IPS DF 6.9 (cell line): ENCODE data around the gene TASP1.

Experiments used
- DNase-seq: peaks from one replicate; pipeline ENCODE4 v3.0.0-alpha.2; 2013; ENCODE audit warnings: low read depth, low spot score
- H3K27ac ChIP-seq: one replicate; pipeline ENCODE4 v1.5.1; 2013; ENCODE audit warnings: low read length, control low read depth
- H3K27me3 ChIP-seq: 2 replicates; pipeline ENCODE4 v1.6.1; 2013; ENCODE audit warnings: mild to moderate bottlenecking, low read length; ENCODE audit not compliant: control insufficient read depth, insufficient read depth
- H3K36me3 ChIP-seq: 2 replicates; pipeline ENCODE4 v1.6.1; 2013; ENCODE audit warnings: low read length; ENCODE audit not compliant: control insufficient read depth, insufficient read depth
- H3K4me1 ChIP-seq: 2 replicates; pipeline ENCODE4 v1.6.1; 2013; ENCODE audit warnings: low read length; ENCODE audit not compliant: control insufficient read depth, insufficient read depth
- H3K4me3 ChIP-seq: 2 replicates; pipeline ENCODE4 v1.5.1; 2013; ENCODE audit warnings: mild to moderate bottlenecking, low read length
- H3K9me3 ChIP-seq: 2 replicates; pipeline ENCODE4 v1.6.1; 2013; ENCODE audit warnings: low read length, inconsistent platforms; ENCODE audit not compliant: control insufficient read depth, insufficient read depth
- whole genome bisulfite sequencing: extraction: QIAGEN DNeasy Blood & Tissue Kit; methylation state at CpG from one replicate; pipeline ENCODE4 v1.1.7; 2013; ENCODE audit warnings: mixed read lengths, missing lambda C conversion rate; ENCODE audit not compliant: insufficient read length, insufficient coverage; 5-methylcytosine and 5-hydroxymethylcytosine counted together

Gene TASP1

DNA sequence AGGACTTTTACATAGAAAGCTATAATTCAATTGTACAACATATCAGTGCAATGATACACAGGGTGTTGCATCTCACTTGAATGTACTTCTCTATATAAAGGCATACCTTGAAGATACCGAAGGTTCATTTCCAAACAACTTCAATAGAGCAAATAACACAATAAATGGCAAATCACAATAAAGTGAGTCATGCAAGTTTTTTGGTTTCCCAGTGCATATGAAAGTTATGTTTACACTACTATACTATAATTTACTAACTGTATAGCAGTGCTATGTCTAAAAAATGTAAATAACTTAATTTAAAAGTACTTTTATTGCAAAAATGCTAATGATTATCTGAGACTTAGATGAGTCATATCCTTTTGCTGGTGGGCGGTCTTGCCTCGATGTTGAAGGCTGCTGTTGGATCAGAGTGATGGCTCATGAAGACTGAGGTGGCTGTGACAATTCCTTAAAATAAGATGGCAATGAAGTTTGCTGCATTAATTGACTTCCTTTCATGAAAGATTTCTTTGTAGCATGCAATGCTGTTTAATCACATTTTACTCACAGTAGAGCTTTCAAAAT lies 188.8 kb downstream of the TASP1 start:
- no peak for DNase-seq
- Histone ChIP-seq H3K36me3 (no peaks in the 10 kb centered on the region), H3K4me1 (no peaks in the 10 kb centered on the region), H3K27ac (no peak overlapping the region), H3K9me3 (no peaks in the 10 kb centered on the region; the same call in 1 of the 2 replicates), H3K4me3 (no peak overlapping the region), H3K27me3 (no peaks in the 10 kb centered on the region)
- no CpG with 5 or more reads among the region's 3 CpGs for WGBS

DNA sequence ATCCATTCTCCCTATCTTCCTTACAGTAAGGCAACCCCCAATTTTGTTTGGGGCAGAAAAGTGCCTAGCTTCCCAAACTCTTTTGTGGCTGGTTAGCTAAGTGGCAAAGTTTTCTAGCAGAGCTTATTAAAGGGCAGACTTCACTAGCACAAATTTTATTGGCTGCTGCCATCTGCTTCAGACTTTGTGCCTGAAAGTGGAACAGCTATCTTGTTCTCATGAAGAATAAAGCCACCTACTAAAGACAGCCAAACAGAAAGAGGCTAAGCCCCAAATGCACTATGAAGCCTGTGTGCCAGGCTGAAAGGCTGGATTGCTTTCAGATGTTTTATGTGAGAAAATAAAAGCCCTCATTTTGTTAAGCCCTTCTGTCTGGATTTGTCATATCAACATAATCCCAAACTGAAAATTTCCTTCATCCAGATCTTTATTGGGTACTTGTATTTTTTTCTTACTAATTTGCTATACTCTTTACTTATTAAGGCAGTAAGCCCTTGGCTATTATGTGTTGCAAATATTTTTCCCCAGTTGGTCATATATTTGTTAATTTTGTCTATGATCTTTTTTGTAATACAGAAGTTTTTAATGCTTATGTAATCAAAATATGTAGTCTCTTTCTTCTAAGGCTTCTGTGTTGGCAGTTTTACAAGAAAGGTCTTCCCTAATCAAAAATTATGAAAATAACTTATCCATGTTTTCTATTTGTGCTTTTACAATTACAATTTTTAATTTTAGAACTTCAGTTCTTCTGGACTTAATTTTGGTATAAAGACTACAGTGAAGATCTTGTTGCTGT lies 191.1 kb downstream of the TASP1 start:
- no peaks in the 10 kb centered on the region for H3K9me3 ChIP-seq
- no peak for DNase-seq
- no peaks in the 10 kb centered on the region for H3K27me3 ChIP-seq
- H3K4me3 ChIP-seq = no peak overlapping the region
- H3K4me1 ChIP-seq = no peaks in the 10 kb centered on the region
- no peak overlapping the region for H3K27ac ChIP-seq
- no peaks in the 10 kb centered on the region for H3K36me3 ChIP-seq

DNA sequence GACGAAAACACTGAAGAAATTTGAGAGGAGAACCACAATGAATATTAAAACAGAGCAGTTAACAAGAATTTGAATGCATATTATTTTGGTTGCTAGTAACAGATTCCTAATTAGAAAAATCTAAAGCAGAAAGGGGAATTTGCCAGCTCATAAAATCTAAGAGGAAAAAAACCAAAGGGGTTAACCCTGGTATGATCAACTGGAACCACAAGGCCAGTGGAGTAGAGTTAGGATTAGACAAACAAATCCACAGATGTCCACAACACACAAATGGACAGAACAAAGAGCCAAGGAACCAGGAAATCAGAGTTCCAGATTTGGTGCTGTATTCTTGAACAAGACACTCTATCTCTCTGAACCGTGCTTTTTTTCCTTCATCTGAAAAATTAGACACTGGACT lies 195.0 kb downstream of the TASP1 start:
- H3K9me3 ChIP-seq = no peaks in the 10 kb centered on the region
- DNase-seq = no peak
- no CpG with 5 or more reads among the region's 2 CpGs for WGBS

DNA sequence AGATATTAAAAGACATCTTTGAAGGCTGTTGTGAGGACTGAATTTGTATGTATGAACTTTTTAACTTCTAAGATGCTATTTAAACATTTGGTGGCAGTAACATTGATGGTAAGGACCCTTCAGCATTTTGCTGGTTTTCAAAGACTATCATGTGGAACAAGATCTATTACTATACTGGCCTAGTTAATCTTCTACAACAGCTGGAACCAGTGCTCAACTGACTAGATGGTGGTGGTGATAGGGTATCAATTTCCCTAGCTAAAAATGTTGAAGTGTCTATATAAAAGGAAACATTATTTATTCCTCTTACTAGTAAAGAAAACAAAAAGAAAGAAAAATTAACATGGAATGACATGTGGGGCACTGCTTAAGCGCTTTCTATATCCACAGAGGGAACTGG lies 195.7 kb downstream of the TASP1 start:
- H3K27me3 ChIP-seq = no peaks in the 10 kb centered on the region
- no CpG with 5 or more reads among the region's 1 CpG for WGBS
- DNase-seq = no peak
- no peak overlapping the region for H3K4me3 ChIP-seq
- no peaks in the 10 kb centered on the region for H3K4me1 ChIP-seq
- no peak overlapping the region for H3K27ac ChIP-seq
- no peaks in the 10 kb centered on the region for H3K36me3 ChIP-seq
- H3K9me3 ChIP-seq = no peaks in the 10 kb centered on the region

More for the DNA sequence above, 195.0 kb downstream of the TASP1 start:
- Histone ChIP-seq H3K27ac (no peak overlapping the region), H3K4me1 (no peaks in the 10 kb centered on the region), H3K4me3 (no peak overlapping the region), H3K27me3 (no peaks in the 10 kb centered on the region), H3K36me3 (no peaks in the 10 kb centered on the region)

DNA sequence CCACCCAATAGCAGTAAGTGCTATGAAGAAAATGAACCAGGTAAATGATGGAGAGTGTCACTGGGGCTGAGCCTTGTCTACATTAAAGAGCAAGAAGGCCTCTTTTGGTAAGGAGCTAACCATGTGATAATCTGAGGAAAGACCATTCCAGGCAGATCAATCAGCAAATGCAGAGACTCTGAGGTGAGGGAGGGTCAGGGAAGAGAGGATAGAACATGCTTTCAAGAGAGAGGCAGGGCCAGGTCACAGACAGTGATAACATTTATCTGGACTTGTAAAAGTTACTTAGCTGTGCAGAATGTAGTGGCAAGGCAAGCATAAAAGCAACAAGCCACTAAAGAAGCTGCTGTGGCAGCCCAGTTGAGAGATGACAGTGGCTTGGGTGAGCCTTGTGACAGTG lies 197.3 kb downstream of the TASP1 start:
- no peak for DNase-seq
- Histone ChIP-seq H3K27me3 (no peaks in the 10 kb centered on the region), H3K27ac (no peak overlapping the region), H3K36me3 (no peaks in the 10 kb centered on the region), H3K4me3 (no peak overlapping the region), H3K4me1 (no peaks in the 10 kb centered on the region), H3K9me3 (no peaks in the 10 kb centered on the region)

DNA sequence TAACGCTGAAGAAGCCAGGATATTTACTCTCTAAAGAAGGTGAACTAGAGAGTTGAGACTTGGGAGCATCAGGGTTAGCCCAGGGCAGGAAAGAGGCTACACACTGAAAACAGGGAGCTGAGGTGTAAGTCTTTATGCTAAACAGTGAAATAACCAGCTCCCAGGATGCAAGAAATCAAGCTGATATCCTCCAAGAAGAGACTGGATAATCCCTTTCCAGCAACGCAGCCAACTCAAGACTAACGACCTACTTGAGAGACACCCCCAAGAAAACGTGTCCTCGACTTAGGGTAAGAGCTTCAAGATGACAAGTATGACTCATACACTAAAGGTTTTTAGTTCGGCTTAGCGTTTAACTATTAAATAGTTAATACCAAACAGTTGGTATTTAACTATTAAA lies 202.2 kb downstream of the TASP1 start:
- Histone ChIP-seq H3K27me3 (no peaks in the 10 kb centered on the region), H3K4me3 (no peak overlapping the region), H3K9me3 (no peaks in the 10 kb centered on the region), H3K4me1 (peaks cover 3% of the 10 kb centered on the region; the same call in 1 of the 2 replicates), H3K27ac (no peak overlapping the region), H3K36me3 (no peaks in the 10 kb centered on the region)
- no CpG with 5 or more reads among the region's 7 CpGs for WGBS
- DNase-seq = no peak

DNA sequence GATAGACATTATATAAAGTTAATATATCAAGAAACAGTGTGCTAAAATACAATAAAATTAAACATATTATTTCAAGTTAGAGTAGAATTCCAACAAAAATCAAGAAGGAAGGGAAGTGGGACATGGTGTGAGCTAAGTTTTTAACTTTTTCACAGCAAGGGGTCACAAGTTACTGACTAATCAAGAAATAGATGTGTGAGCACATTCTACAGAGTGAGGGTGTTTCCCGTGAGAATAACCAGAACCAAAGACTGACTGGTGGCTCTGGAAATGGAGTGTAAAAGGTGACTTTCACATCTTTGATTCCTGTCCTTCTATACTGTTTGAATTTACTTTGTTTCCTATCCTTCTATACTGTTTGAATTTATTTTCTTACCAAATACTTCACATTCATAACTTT lies 206.6 kb downstream of the TASP1 start:
- Histone ChIP-seq H3K9me3 (no peaks in the 10 kb centered on the region), H3K36me3 (no peaks in the 10 kb centered on the region), H3K4me1 (peaks cover 3% of the 10 kb centered on the region; the same call in 1 of the 2 replicates), H3K27ac (no peak overlapping the region), H3K4me3 (no peak overlapping the region), H3K27me3 (no peaks in the 10 kb centered on the region)
- no CpG with 5 or more reads among the region's 1 CpG for WGBS
- DNase-seq = no peak

DNA sequence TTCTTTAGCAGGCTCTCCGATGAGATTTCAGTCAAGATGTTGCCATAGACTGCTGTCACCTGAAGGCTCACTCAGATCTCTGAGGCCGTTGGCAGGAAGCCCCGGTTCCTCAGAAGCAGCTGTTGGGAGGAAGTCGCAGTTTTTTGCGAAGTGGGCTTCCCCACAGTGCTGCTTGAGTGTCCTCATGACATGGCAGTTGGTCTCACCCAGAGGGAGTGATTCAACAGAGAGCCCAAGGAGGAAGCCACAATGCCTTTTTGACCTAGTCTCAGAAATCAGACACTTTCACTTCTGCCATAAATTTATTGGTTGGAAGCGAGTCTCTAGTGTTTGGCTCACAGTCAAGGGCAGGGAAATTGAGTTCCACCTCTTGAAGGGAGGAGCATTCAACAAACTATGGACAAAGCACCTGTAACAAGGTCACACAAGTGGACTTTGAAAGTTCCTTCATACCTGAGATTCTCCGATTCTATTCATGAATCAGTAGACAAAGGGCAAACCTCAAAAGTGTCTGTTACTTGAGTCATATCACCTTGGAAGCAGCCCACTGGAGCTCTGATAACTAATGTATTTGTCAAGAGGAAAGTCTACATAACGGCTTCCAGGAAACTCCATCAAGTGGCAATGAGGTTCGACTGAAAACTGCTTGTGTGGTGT lies 208.3 kb downstream of the TASP1 start:
- peaks cover 3% of the 10 kb centered on the region; the same call in 1 of the 2 replicates for H3K4me1 ChIP-seq
- no peaks in the 10 kb centered on the region for H3K27me3 ChIP-seq
- no peak overlapping the region for H3K27ac ChIP-seq
- H3K4me3 ChIP-seq = no peak overlapping the region
- no peak for DNase-seq
- no CpG with 5 or more reads among the region's 9 CpGs for WGBS
- H3K9me3 ChIP-seq = no peaks in the 10 kb centered on the region
- no peaks in the 10 kb centered on the region for H3K36me3 ChIP-seq

DNA sequence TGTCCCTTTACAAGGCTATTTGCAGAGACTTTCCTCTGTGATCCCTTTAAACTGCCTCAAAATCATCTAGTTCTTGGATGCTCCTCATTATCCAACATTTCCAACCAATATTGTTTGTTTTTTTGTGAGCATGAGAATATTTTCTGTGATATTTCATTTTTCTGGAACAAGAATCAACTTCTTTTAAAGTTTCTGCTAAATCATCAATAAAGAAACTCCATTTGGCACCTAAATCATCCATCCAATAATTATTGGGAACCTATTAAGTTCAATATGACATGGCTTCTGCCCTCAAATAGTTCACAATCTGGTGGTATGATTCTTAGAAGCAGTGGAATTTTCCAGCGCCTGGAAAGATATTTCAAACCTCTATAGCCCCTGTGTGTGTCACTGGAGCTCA lies 210.0 kb downstream of the TASP1 start:
- no CpG with 5 or more reads among the region's 1 CpG for WGBS
- Histone ChIP-seq H3K27ac (no peak overlapping the region), H3K27me3 (no peaks in the 10 kb centered on the region), H3K4me3 (no peak overlapping the region), H3K4me1 (no peaks in the 10 kb centered on the region), H3K9me3 (no peaks in the 10 kb centered on the region), H3K36me3 (no peaks in the 10 kb centered on the region)
- no peak for DNase-seq

DNA sequence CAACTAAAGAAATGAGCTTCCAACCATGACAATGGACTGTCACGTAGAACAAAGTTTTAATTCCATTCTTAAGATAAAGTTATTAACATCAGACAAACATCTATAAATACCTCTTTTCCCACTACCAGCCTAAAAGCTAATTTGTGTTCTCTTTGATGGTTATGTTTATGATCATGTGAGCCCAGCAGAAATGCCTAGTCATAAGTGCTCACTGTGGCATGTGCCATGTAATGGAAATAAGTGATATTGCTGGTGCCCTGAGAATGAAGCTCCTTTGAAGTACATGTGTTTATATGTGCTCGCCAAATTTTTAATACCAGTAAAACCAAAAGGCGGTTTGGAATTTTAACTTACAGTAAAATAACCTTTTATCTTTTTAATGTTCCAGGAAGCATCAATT lies 211.9 kb downstream of the TASP1 start:
- no CpG with 5 or more reads among the region's 3 CpGs for WGBS
- Histone ChIP-seq H3K27ac (no peak overlapping the region), H3K9me3 (no peaks in the 10 kb centered on the region), H3K27me3 (no peaks in the 10 kb centered on the region), H3K36me3 (no peaks in the 10 kb centered on the region), H3K4me3 (no peak overlapping the region), H3K4me1 (no peaks in the 10 kb centered on the region)
- DNase-seq = no peak
